Bronchus fibroblast of lung (primary cell): ENCODE measurements around the gene PILRB. TPM values are rescaled to one million over a fixed set of nuclear protein-coding genes. Genes with fewer than 3 reads are reported as not detected.

Experiments
- total RNA-seq: library from RNA; depleted of rRNA; stranded (reverse); fragments of >200 nt; gene quantifications from 2 replicates; pipeline ENCODE4 v1.2.3, GENCODE V29; 2015

The PILRB gene
- total RNA-seq: 9.1 and 10.4 TPM in 2 replicates

GRCh38 chr7:100358027-100358856, at the start of gene PILRB:
TSS of gene PILRB (plus strand) at chr7:100358117. CDS start at chr7:100358303, 186 bp downstream.

GRCh38 chr7:100373261-100373831, 15.4 kb downstream of the PILRB start, which contains the start of gene PILRA:
TSS of gene PILRA (plus strand) at chr7:100373487. CDS start at chr7:100373657, 170 bp downstream.

Other genes starting within 250 kb of the PILRB start
- gene TAF6, start 238.8 kb upstream of the PILRB start, total RNA-seq: 81.9 and 83.6 TPM in 2 replicates
- gene CNPY4, start 238.5 kb upstream of the PILRB start, total RNA-seq: 16.1 and 18.6 TPM in 2 replicates
- gene MBLAC1, start 231.2 kb upstream of the PILRB start, total RNA-seq: 3.0 and 3.9 TPM in 2 replicates
- gene LAMTOR4, start 209.2 kb upstream of the PILRB start, total RNA-seq: 164 and 193 TPM in 2 replicates
- gene TRAPPC14, start 199.4 kb upstream of the PILRB start, total RNA-seq: 6.6 and 6.7 TPM in 2 replicates
- gene GAL3ST4, start 189.5 kb upstream of the PILRB start, total RNA-seq: 4.5 and 4.9 TPM in 2 replicates
- 1.8 and 4.9 TPM in 2 replicates for gene GPC2, start 180.7 kb upstream of the PILRB start, total RNA-seq
- 0.84 and 1.8 TPM in 2 replicates for gene STAG3, start 180.2 kb upstream of the PILRB start, total RNA-seq
- gene PVRIG, start 138.2 kb upstream of the PILRB start, total RNA-seq: not detected in 2 replicates
- not detected in 2 replicates for gene SPDYE3, start 50.4 kb upstream of the PILRB start, total RNA-seq
- under 0.01 TPM in 1 of 2 replicates, not detected in the other for gene PILRA, start 15.4 kb downstream of the PILRB start, total RNA-seq
- gene ZCWPW1, start 70.6 kb downstream of the PILRB start, total RNA-seq: 0.30 and 0.50 TPM in 2 replicates
- gene MEPCE, start 71.7 kb downstream of the PILRB start, total RNA-seq: 29.9 and 31.5 TPM in 2 replicates
- 46.5 and 62.0 TPM in 2 replicates for gene PPP1R35, start 78.4 kb downstream of the PILRB start, total RNA-seq
- gene SPACDR, start 106.1 kb downstream of the PILRB start, total RNA-seq: 1.8 and 2.7 TPM in 2 replicates
- 47.4 and 52.5 TPM in 2 replicates for gene TSC22D4, start 121.1 kb downstream of the PILRB start, total RNA-seq
- gene NYAP1, start 125.8 kb downstream of the PILRB start, total RNA-seq: 1.8 and 3.9 TPM in 2 replicates
- gene AGFG2, start 181.1 kb downstream of the PILRB start, total RNA-seq: 9.1 and 16.0 TPM in 2 replicates
- 0.34 and 1.2 TPM in 2 replicates for gene SAP25, start 215.8 kb downstream of the PILRB start, total RNA-seq
- gene LRCH4, start 228.0 kb downstream of the PILRB start, total RNA-seq: 34.2 and 58.7 TPM in 2 replicates
- gene FBXO24, start 228.2 kb downstream of the PILRB start, total RNA-seq: 0.50 and 1.0 TPM in 2 replicates
- gene PCOLCE, start 244.2 kb downstream of the PILRB start, total RNA-seq: 396 and 411 TPM in 2 replicates